PC-9 (cell line): Measurements from ENCODE around the gene PTER. TPM values are rescaled to one million over a fixed set of nuclear protein-coding genes. Genes with fewer than 3 reads are reported as not detected.

Source experiments
- BruUV-seq: library from RNA; stranded (reverse); fragments of 400-500 nt; replicated peaks from 2 replicates; lab custom pipeline; 2021; lab: Mats Ljungman, UMichigan
- CTCF ChIA-PET: fragments of 300-600 bp; sonication (Branson Sonifier 250); formaldehyde crosslinking; loops from one replicate; lab custom pipeline; 2022; ENCODE audit warnings: antibody characterized with exemption; lab: Charles Lee
- POLR2A ChIA-PET: fragments of 300-600 bp; sonication (Branson Sonifier 250); formaldehyde crosslinking; loops from one replicate; lab custom pipeline; 2022; ENCODE audit warnings: antibody characterized with exemption; ENCODE audit not compliant: unreplicated experiment; lab: Charles Lee
- DNase-seq, 2 experiments: peaks; one replicate each; pipeline versions ENCODE4 v3.0.0 to v3.0.0-alpha.2; 2015 to 2022; ENCODE audit warnings: mixed read lengths in 1 of 2
- H2AFZ ChIP-seq: fragments of 200-600 bp; sonication (generic); 2 replicates; pipeline ENCODE4 v1.8.1; 2017; ENCODE audit warnings: antibody characterized with exemption
- H3F3A ChIP-seq: fragments of 200-600 bp; sonication (generic); 2 replicates; pipeline ENCODE4 v1.8.1; 2017; ENCODE audit warnings: antibody characterized with exemption, mild to moderate bottlenecking, low read depth; ENCODE audit not compliant: insufficient read depth
- H3K27ac ChIP-seq: fragments of 200-600 bp; sonication (generic); 2 replicates; pipeline ENCODE4 v1.6.1; 2016; ENCODE audit warnings: mixed run types
- H3K27me3 ChIP-seq: fragments of 200-600 bp; sonication (generic); 2 replicates; pipeline ENCODE4 v1.6.1; 2016; ENCODE audit warnings: low read depth, mixed run types; ENCODE audit not compliant: insufficient read depth
- H3K36me3 ChIP-seq: fragments of 200-600 bp; sonication (generic); 2 replicates; pipeline ENCODE4 v1.6.1; 2016; ENCODE audit warnings: low read depth, mixed run types
- H3K4me1 ChIP-seq: fragments of 200-600 bp; sonication (generic); replicated peaks from 2 replicates; pipeline ENCODE4 v1.6.1; 2016; ENCODE audit warnings: mixed run types; ENCODE audit not compliant: insufficient read depth
- H3K4me2 ChIP-seq: fragments of 200-600 bp; sonication (generic); 2 replicates; pipeline ENCODE4 v1.6.1; 2017; ENCODE audit warnings: mixed run types
- H3K4me3 ChIP-seq: fragments of 200-600 bp; sonication (generic); 2 replicates; pipeline ENCODE4 v1.6.1; 2016; ENCODE audit warnings: mixed run types
- H3K79me2 ChIP-seq: fragments of 200-600 bp; sonication (generic); 2 replicates; pipeline ENCODE4 v1.6.1; 2017; ENCODE audit warnings: low read depth, mixed run types
- H3K9me2 ChIP-seq: fragments of 200-600 bp; sonication (generic); 2 replicates; pipeline ENCODE4 v1.8.1; 2017; ENCODE audit warnings: mild to moderate bottlenecking; ENCODE audit not compliant: insufficient read depth
- H3K9me3 ChIP-seq: fragments of 200-600 bp; sonication (generic); 2 replicates; pipeline ENCODE4 v1.8.1; 2016; ENCODE audit warnings: low read depth; ENCODE audit not compliant: insufficient read depth
- H4K20me1 ChIP-seq: fragments of 200-600 bp; sonication (generic); 2 replicates; pipeline ENCODE4 v1.8.1; 2017; ENCODE audit not compliant: insufficient read depth
- CTCF ChIP-seq: fragments of 200-600 bp; sonication (generic); conservative IDR thresholded peaks from 2 replicates; pipeline ENCODE4 v1.6.1; 2017; ENCODE audit warnings: mixed run types, antibody characterized with exemption, mild to moderate bottlenecking, moderate library complexity
- EZH2 ChIP-seq: fragments of 200-600 bp; sonication (generic); IDR thresholded peaks from 2 replicates; pipeline ENCODE4 v1.8.0; 2017; ENCODE audit warnings: antibody characterized with exemption, low read depth
- intact Hi-C: fragments of 100-400 bp; cut with micrococcal nuclease; formaldehyde crosslinking; loops from one replicate; pipeline ENCODE4 v1.10.0; 2022; ENCODE audit not compliant: unreplicated experiment
- total RNA-seq: library from RNA; stranded (reverse); gene quantifications from 2 replicates; pipeline ENCODE4 v1.2.3, GENCODE V29; 2021

PTER gene
- total RNA-seq, 1 experiment from 2014 or later: 36.1 TPM

GRCh38 chr10:16491933-16492332, 55.1 kb downstream of the PTER start:
- no TSS peak for BruUV-seq
- Histone ChIP-seq H3K79me2 (no peaks in the 10 kb centered on the region), H3K36me3 (no peaks in the 10 kb centered on the region), H3K27ac (no peak overlapping the region), H3K27me3 (no peaks in the 10 kb centered on the region), H4K20me1 (no peaks in the 10 kb centered on the region), H3K9me2 (no peaks in the 10 kb centered on the region), H3F3A (no peaks in the 10 kb centered on the region), H3K9me3 (no peaks in the 10 kb centered on the region), H3K4me2 (no peak overlapping the region), H2AFZ (no peak overlapping the region), H3K4me1 (no peaks in the 10 kb centered on the region), H3K4me3 (no peak overlapping the region)
- no peak for TF ChIP-seq EZH2
- no peak for TF ChIP-seq CTCF
- no peak for DNase-seq
- POLR2A ChIA-PET: no interaction called here
- intact Hi-C loops: no loop called here
- CTCF ChIA-PET: no interaction called here

- BruUV-seq: no TSS peak
- ChIA-PET POLR2A (no interaction called here), CTCF (no interaction called here)
Measured at GRCh38 chr10:16493884-16494536, 57.2 kb downstream of the PTER start.

GRCh38 chr10:16497911-16498310, 61.1 kb downstream of the PTER start:
- TF ChIP-seq CTCF (no peak), EZH2 (no peak)
- intact Hi-C loops: no loop called here
- H3K9me3 ChIP-seq: no peaks in the 10 kb centered on the region
- no TSS peak for BruUV-seq
- no peak overlapping the region for H3K4me3 ChIP-seq
- H3K79me2 ChIP-seq: no peaks in the 10 kb centered on the region
- DNase-seq: no peak
- no peak overlapping the region for H3K4me2 ChIP-seq
- H2AFZ ChIP-seq: no peak overlapping the region
- H4K20me1 ChIP-seq: no peaks in the 10 kb centered on the region
- ChIA-PET CTCF (no interaction called here), POLR2A (no interaction called here)
- no peaks in the 10 kb centered on the region for H3K9me2 ChIP-seq
- no peaks in the 10 kb centered on the region for H3K36me3 ChIP-seq
- H3K4me1 ChIP-seq: no peaks in the 10 kb centered on the region
- no peak overlapping the region for H3K27ac ChIP-seq
- H3F3A ChIP-seq: no peaks in the 10 kb centered on the region
- H3K27me3 ChIP-seq: no peaks in the 10 kb centered on the region

More at GRCh38 chr10:16493884-16494536, 57.2 kb downstream of the PTER start:
- Histone ChIP-seq H3K79me2 (no peaks in the 10 kb centered on the region), H3K4me2 (no peak overlapping the region), H3K4me1 (no peaks in the 10 kb centered on the region), H3K27ac (no peak overlapping the region), H3K9me2 (no peaks in the 10 kb centered on the region), H4K20me1 (no peaks in the 10 kb centered on the region), H3F3A (no peaks in the 10 kb centered on the region), H3K36me3 (no peaks in the 10 kb centered on the region), H3K27me3 (no peaks in the 10 kb centered on the region), H3K9me3 (no peaks in the 10 kb centered on the region), H3K4me3 (no peak overlapping the region), H2AFZ (no peak overlapping the region)
- intact Hi-C loops: no loop called here
- no peak for DNase-seq
- TF ChIP-seq EZH2 (no peak), CTCF (no peak)
